HG02885 (cell line): ENCODE measurements around the gene SPECC1.
"Not testable (repeated sequence)": the region's sequence is repeated elsewhere in the genome, so short reads cannot be mapped to it uniquely, and the experiment has no call there.

Source experiments
- ATAC-seq: cut with Tn5 transposase; IDR thresholded peaks from one replicate; pipeline ENCODE4 v1.9.1; 2021; ENCODE audit warnings: mild to moderate bottlenecking; ENCODE audit not compliant: unreplicated experiment, poor library complexity

SPECC1 gene

DNA sequence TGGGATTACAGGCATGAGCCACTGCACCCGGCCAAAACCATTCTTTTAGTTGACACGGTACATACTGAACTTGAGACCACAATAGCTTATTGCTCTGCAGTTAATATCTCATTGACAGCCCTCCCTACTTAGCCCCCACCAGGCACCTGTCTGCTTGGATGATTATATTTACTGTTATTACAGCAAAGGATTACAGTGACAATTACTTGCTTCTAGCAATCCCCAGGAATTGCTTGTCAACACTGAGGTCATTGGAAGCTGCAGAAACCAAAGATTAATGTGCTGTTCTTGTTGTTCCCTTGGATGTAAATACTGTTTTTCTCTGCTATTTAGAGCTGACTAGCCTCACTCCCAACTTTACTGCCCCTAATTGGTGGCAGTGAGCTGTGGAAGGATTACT is 247.0 kb downstream of the SPECC1 start:
- no peak for ATAC-seq

DNA sequence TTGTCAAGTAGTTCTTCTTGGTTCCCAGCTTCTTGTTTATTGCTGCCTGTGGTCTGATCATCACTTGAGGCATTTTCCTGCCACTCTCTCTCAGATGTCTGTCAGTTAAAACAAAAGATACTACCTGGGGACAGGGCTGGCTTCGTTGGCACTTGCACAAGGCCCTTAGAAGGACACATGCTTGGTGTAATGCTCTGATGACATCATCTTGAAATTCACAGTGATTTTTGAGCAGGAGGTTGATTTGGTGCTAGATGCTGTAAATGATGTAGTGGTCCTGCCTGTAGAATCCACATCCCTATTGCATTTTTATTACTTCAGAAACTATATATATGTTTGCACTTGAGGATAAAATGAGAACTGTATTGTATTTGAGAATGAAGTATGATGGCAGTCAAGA is 247.8 kb downstream of the SPECC1 start:
- ATAC-seq = no peak

DNA sequence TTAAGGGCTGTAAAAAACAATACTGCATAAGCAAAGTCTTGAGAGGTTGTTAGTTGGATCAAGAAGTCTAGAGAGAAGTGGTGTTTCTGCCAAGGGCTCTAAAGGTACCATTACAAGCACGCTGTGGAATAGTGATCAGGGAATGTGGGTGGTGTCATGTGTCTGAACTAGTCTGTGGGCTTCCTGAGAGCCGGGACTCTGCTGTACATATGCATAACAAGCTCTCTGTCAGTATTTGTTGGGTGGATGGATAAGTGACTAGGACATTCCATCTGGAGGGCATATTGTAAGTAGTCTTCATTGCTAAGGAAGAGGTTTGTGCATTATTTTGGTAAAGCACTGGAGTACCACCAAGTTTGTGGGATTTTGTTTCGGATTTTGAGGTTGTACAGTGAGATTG is 248.6 kb downstream of the SPECC1 start:
- no peak for ATAC-seq

DNA sequence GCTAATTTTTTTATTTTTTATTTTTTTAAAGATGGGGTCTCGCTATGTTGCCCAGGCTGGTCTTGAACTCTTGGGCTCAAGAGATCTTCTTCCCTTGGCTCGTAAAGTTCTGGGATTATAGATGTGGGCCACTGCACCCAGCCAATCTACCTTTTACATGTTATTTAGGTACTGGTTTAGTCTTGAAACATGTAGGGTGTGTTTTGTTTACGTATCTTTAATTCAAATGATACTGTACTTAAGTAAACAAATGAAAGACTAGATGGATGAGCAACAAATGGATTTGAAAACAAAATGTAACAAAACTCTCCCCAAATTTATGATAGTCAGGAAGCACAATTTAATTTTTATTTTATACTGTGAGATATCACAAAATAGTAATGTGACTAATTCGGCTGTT is 250.5 kb downstream of the SPECC1 start:
- ATAC-seq = no peak

DNA sequence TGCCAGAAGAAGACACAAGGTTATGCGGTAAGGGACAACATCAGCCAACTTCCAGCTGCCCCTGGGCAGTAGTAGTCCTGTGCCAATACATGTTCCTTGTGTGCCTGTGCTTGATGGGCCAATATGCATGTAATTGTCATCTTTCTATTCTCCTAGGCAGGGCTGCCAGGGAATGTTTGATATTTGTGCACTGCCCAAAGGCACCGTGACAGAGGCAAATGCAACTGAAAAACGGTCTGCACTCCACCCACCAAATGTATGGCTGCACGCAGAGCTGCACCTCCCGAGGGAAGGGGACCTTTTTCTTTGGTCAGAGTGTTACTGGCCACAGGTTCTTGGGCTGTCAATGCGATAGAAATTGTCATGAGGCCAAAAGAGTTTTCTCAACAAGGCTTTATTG is 251.1 kb downstream of the SPECC1 start:
- no peak for ATAC-seq

DNA sequence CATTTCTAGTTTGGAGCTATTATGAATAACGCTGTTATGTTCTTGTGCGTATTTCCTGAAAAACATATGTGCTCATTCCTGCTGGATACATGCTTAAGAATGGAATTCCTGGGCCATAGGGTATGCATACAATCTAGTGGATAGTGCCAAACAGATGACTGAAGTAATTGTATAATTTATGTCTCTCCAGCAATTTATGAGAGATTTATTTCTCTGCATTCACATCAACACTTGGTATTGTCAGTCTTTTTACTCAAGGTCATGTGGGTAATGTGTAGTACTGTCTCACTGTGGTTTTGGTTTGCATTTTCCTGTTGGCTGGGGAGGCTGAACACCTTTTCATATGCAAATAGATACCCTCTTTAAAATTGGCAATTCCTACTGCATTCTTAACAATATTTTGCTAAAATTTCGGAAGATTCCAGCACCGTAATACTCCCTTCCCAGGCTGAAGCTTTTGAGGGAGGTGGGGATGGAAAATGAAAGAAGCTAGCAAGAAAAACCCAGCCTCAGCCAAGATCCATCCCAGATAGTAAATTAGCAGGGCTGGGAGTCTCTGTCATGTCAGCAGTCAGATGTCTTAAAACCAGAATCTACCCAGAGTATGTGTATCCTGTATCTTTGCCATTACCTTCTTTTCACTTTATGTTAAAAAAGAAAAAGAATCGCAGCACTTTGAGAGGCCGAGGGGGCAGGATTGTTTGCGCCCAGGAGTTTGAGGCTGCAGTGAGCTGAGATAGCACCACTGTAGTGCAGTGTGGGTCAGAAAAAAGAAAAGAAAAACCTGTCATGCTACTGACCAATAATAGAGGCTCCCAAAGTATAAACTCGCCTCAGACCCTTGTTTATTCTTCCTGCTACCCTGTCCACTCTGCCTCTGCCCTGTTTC is 253.3 kb downstream of the SPECC1 start:
- no peak for ATAC-seq

DNA sequence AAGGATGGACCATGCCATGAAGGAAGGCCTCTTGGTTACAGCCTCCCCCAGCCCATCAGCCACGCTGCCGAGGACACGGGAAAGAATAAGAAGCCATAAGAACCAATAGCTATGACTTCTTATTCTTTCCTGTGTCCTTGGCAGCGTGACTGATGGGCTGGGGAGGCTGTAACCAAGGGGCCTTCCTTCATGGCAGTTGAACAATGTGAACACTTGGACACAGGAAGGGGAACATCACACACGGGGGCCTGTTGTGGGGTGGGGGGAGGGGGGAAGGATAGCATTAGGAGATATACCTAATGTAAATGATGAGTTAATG is 253.9 kb downstream of the SPECC1 start:
- ATAC-seq = not testable (repeated sequence)

DNA sequence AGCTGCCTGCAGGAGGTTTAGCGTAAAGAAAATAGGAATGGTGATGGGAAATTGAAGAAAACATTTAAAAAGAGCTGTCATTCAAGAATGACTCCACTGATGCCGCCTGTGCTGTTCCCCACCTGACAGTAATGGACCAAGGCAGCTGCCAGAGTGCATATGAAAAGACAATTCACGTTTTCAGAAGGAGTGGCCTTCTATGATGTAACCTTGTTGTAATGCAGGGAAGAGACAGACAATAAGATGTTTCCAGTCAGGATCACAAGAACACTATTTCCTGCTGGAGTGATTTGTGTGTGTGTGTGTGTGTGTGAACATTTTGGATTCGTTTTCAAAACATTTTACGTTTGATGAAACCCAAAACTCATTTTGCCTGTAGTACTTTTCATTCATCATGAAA is 254.4 kb downstream of the SPECC1 start:
- no peak for ATAC-seq

DNA sequence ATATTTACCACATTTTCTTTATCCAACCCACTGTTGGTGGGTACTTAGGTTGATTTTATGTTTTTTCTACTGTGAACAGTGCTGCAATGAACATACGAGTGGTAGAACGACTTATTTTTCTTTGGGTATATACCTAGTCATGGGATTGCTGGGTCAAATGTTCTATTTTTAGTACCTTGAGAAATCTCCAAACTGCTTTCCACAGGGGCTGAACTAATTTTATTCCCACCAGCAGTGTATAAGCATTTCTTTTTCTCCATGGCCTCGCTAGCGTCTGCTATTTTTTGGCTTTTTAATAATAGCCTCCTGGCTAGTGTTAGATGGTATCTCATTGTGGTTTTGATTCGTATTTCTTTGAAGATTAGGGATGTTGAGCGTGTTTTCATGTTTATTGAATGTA is 255.8 kb downstream of the SPECC1 start:
- no peak for ATAC-seq

DNA sequence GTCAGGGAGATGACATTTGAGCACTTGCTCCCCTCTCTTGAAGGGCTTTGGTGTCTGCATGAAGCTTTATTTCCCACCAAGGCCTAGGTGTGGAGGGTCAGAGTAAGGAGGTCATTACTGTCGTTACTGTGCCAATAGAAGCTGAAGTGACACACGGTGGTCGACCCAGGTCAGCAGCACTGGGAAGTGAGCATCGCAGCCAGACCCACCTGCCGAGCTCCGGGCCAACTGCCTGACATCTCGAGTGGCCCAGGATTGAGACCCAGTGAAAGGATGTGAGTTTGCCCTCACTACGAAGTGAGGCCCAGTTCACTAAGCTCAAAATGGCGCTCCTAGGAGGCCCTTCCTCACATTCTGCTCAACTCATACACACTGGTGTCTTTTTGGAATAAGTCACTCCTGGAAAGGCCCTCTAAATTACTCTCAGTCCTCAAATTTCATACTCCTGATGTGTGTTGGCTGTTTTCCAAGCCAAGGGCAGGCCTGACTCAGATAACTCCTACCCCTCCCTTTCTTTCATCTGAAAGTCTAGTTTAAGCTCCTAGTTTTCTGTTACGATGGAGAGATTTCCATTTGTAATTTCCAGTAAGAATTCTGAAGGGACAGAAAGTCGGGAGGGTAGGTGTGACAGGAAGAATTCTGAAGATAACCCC is 257.8 kb downstream of the SPECC1 start:
- no peak for ATAC-seq

DNA sequence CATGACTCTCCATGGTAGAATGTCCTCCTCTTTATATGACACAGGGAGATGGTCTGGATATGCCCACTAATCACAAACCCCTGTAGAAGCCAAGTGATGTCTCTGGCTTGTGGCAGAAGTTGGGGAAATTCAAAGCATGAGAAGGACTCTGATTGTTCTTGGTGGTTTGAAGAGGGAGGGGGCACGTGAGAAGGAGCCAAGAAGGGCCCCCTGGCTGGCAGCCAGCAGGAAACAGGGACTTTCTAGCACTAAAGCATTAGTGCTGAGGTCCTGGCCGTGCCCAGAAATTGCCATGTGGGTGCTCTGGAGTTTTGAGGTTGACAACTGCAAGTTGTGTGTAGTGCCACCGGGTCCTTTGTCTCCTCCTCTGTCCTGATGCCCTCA is 258.3 kb downstream of the SPECC1 start:
- no peak for ATAC-seq

DNA sequence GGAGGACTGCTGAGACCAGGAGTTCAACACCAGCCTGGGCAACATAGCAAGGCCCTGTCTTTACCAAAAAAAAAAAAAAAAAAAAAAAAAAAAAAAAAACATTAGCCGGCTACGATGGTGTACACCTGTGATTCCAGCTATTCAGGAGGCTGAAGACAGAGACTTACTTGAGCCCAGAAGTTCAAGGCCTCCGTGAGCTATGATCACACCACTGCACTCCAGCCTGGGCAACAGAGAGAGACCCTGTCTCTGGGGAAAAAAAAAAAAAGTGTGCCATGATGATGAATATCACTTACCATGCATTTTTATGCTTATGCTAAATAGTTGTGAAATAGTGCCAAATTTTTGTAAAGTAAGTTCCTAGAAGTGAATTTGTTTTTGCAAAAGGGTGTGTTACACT is 261.2 kb downstream of the SPECC1 start:
- ATAC-seq = no peak

DNA sequence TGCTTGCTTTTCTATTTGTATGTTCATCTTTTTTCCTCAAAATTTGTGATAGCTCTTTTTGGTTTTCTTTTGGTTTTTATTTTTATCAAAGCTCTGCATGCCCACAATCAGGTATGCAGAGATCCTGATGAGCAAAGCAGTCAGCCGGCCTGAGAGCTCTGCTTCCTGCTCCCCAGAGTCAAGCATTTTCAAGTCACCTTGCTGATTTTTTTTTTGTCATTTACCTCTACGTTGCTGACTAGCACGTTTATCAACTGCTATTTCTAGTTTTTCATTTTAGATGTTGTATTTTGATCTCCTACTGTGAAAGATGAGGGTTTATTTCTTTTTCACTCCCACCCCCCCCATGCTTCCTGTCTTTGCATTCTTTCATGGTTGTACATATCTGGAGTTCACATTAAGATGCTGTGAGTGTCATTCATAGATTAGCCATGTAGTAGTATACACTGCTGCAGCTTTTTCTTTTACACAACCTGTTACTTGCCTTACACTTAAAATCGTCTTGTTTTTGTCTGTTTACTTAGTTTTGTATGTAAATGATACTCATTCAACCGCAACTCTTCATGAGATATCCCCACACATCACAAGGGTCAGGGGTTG is 262.0 kb downstream of the SPECC1 start:
- no peak for ATAC-seq

DNA sequence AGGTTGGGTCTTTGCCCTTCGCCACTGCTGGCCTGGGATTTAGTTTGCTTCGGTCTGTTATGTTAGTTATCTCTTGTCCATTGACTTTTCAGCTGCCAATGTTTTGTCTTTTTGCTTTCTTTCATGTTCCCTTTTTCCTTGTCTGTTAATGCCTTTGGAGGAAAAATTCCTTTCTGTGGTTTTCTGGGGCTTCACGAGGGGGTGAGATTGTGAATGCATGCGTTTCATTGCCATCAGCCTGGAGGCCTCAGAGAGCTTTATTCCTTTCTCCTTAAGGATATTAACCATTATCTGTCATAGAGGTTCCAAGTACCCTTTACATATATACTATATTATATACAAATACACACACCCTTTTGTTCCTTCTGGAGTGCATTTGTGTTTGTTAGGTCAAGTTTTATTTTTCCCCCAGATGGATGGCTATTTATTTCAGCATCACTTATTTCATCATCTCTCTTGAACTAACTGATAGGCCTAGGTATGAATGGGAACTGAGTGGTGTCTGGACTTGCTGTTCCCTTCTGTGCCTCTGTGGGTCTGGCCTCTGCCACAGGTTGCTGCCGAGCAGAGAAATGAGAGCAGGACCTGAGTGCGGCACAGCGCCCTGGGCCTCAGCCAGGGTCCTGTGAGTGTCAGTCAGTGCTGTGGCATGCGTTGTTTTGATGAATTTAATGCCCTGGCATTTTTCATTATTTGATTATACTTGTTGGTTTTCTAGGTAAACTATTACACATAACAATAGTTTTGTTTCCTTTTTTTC is 264.8 kb downstream of the SPECC1 start:
- no peak for ATAC-seq

DNA sequence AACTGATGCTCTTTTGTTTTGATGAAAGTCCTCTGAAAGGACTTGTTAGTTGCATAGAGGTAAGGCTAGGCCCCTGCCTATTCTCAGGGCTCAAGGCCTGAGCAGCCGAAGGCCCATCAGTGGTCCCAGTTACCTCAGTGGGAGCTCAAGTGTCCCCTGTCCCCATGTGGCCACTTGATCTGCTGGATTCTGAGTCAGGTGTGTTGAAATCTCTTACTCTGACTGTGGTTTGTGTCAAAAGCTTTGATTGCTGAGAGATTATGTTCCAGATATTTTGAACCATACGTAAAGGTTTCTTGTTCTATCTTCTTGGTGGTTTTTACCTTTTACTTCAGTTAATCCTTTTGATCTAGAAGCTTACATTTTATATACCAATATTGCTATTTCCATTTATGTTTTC is 266.5 kb downstream of the SPECC1 start:
- no peak for ATAC-seq

DNA sequence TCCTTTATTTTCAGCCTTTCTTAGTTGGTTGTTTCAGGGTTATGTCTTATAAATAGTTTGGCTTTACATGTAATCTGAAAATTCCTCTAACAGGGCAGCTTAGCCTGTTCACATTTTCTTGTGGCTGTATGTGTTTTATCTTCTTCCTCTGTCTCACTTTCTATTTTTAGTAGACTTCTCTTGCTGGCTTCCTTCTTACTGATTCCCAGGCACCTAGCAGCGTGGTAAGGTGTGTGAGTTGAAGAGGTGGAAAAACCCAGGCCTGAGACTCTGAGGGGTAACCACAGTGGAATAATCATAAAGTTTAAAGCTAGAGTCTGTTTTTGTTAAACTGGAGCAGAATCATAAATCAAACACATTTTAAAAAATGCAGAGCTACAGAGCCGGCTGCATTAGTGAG is 267.3 kb downstream of the SPECC1 start:
- ATAC-seq = no peak

DNA sequence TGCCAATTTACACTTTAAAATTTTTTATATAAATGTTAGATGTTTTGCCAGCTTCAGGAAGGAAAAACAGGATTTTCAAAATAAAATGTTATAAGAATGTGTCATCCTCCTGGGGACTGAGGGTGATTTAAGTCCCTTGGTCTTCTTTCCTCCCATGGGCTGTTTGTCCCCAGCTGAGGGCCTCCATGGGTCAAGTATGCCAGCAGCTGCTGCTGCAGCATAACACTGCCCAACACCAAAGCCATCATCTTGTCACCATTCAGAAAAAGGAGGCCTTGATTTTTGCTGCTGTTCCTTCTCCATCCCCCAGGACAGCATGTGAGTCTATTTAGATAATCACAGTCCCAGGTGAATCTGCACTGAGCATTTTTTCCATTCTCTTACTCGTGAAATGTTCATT is 269.6 kb downstream of the SPECC1 start:
- no peak for ATAC-seq

DNA sequence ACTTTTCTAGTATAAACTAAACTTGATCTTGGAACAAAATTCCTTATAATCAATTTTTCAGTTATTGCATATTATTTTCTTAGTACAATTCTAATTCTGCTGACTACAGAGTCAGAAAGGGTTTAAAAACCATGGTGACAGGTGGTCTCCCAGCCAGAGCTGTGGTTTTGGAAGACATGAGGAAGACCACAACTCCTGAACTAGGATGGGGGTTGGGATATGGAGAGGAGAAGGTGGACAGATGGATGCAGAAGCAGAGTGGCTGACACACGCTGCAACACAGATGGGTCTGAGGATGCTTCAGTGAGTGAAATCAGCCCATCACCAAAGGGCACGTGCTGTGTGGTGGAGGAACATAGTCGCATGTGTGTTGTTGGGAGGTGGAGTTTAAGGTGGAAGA is 270.5 kb downstream of the SPECC1 start:
- no peak for ATAC-seq

DNA sequence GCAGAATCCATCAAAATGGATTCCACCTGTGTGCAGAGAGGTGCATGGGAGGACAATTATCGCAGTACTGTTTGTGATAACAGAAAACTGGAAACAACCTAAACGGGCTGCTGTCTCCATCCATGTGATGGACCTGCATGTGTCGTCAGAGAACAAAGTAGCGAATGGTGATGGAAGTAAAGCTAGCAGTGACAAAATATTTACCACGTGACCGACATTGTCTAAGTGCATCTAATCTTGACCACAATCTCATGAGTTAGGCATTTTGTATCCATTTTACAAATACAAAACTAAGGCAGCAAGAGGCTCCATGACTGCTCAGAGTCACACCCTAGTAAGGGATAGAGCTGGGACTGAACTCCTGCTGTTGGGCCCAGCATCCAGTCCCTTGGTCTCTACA is 270.9 kb downstream of the SPECC1 start:
- no peak for ATAC-seq

DNA sequence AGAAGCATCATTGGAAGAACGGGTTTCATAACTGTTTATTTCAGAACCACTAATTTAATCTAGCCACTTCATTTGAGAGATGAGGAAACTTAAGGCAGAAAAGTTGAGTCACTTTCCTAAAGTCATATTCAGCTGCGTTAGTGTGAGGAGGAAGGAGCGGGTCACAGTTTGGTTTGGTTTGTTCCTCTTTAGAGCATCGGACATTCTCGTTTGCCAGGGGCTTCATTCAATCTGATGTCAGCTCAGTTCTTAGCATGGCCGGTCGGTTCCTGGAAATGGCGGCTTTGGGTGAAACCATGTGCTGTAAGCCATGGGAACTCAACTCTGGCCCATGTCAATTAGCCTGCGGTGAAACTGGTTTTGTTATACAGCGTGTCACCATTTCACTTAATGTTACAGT is 271.7 kb downstream of the SPECC1 start:
- no peak for ATAC-seq

DNA sequence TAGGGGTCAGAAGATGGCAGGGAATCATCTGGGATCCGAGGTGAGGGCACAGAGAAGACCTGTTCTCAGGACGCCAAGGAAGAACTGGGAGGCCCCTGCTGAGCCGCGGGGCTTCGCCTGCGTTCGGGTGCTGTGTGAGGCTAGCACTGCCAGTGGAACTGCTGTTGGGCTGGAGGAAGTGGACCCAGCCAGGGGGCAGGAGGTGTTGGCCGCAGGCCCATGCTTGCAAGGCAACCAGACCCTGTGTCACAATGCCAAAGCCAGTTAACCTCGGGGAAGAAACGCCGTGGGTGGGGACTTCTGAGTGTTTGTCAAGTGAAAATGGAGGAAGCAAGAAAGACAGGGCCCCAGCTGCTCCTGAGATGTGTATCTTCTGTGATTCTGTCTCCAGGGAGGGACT is 272.7 kb downstream of the SPECC1 start:
- ATAC-seq = no peak
